HepG2 (cell line): Measurements from ENCODE around the gene PEX10. TPM values are rescaled to one million over a fixed set of nuclear protein-coding genes. Genes with fewer than 3 reads are reported as not detected.

Source experiments
- BRD4 ChIP-seq: sonication (generic); formaldehyde crosslinking; IDR thresholded peaks from 2 replicates; pipeline ENCODE4 v1.4.0; 2020; ENCODE audit warnings: missing genetic modification reagents
- IRX3 ChIP-seq: sonication (generic); formaldehyde crosslinking; IDR thresholded peaks from 2 replicates; pipeline ENCODE4 v1.8.1; 2023; ENCODE audit warnings: mild to moderate bottlenecking, low read depth, missing genetic modification reagents, borderline replicate concordance
- JUND ChIP-seq: sonication (generic); formaldehyde crosslinking; IDR thresholded peaks from 2 replicates; pipeline ENCODE4 v1.8.0; 2022; ENCODE audit warnings: mild to moderate bottlenecking, missing genetic modification reagents
- MEIS2 ChIP-seq: sonication (generic); formaldehyde crosslinking; IDR thresholded peaks from 2 replicates; pipeline ENCODE4 v1.9.0; 2021; ENCODE audit warnings: mild to moderate bottlenecking, missing genetic modification reagents
- NCOA2 ChIP-seq: sonication (generic); formaldehyde crosslinking; IDR thresholded peaks from 2 replicates; pipeline ENCODE4 v1.8.0; 2022; ENCODE audit warnings: inconsistent platforms
- SIX4 ChIP-seq: sonication (generic); formaldehyde crosslinking; IDR thresholded peaks from 2 replicates; pipeline ENCODE4 v1.4.0; 2020; ENCODE audit warnings: missing genetic modification reagents
- SP4 ChIP-seq: sonication (generic); formaldehyde crosslinking; IDR thresholded peaks from 2 replicates; pipeline ENCODE4 v1.8.1; 2023; ENCODE audit warnings: mild to moderate bottlenecking, missing genetic modification reagents
- TCF7 ChIP-seq: sonication (generic); IDR thresholded peaks from 2 replicates; pipeline ENCODE4 v1.6.1; 2016; ENCODE audit warnings: antibody characterized with exemption, low read depth
- XRCC5 ChIP-seq: fragments of 200-400 bp; formaldehyde crosslinking; optimal IDR thresholded peaks from 2 replicates; pipeline ENCODE3; 2017; ENCODE audit warnings: mild to moderate bottlenecking, low read length
- ZBTB38 ChIP-seq: sonication (generic); formaldehyde crosslinking; IDR thresholded peaks from 2 replicates; pipeline ENCODE4 v1.5.1; 2020; ENCODE audit warnings: mild to moderate bottlenecking, missing genetic modification reagents
- ZFP41 ChIP-seq: sonication (generic); formaldehyde crosslinking; IDR thresholded peaks from 2 replicates; pipeline ENCODE4 v1.4.0; 2020; ENCODE audit warnings: mild to moderate bottlenecking, missing genetic modification reagents, borderline replicate concordance
- ZMYM2 ChIP-seq: sonication (generic); formaldehyde crosslinking; IDR thresholded peaks from 2 replicates; pipeline ENCODE4 v1.8.0; 2022; ENCODE audit warnings: mild to moderate bottlenecking, missing genetic modification reagents
- ZNF850 ChIP-seq: sonication (generic); formaldehyde crosslinking; conservative IDR thresholded peaks from 2 replicates; pipeline ENCODE4 v1.9.0; 2021; ENCODE audit warnings: mild to moderate bottlenecking, missing genetic modification reagents
- polyA plus RNA-seq, 8 experiments: library from polyadenylated mRNA; depleted of rRNA in 3 of 8; stranded (reverse) in 7 of 8; unstranded in 1 of 8; fragments of >200 nt; fragmentation: Illumina TruSeq in 4 of 8; extraction: Trizol in 4 of 8; gene quantifications; 2 replicates each; pipeline versions ENCODE4 v1.2.1 to v1.2.3, GENCODE V29; 2011 to 2016; ENCODE audit warnings: low read depth in 4 of 8, missing spikeins in 1 of 8, mixed read lengths in 1 of 8; ENCODE audit not compliant: insufficient read depth in 1 of 8
- total RNA-seq, 5 experiments: library from RNA; depleted of rRNA; stranded (reverse); fragments of >200 nt; fragmentation: Illumina TruSeq; extraction: Trizol; gene quantifications; 2 replicates each; pipeline ENCODE4 v1.2.3, GENCODE V29; 2016; ENCODE audit warnings: low read depth in 1 of 5
- TF ChIP-seq, protein P1 (sequence below): sonication (generic); formaldehyde crosslinking; IDR thresholded peaks from 2 replicates; pipeline ENCODE4 v1.9.0; 2021; ENCODE audit warnings: mild to moderate bottlenecking, missing genetic modification reagents
- TF ChIP-seq, protein P2 (sequence below): sonication (generic); formaldehyde crosslinking; IDR thresholded peaks from 2 replicates; pipeline ENCODE4 v1.4.0; 2020; ENCODE audit warnings: missing genetic modification reagents
- TF ChIP-seq, protein P3 (sequence below): sonication (generic); formaldehyde crosslinking; IDR thresholded peaks from 2 replicates; pipeline ENCODE4 v1.4.0; 2020; ENCODE audit warnings: missing genetic modification reagents, low read depth, mild to moderate bottlenecking, borderline replicate concordance
- TF ChIP-seq, protein P4 (sequence below): sonication (generic); formaldehyde crosslinking; IDR thresholded peaks from 2 replicates; pipeline ENCODE4 v1.4.0; 2020; ENCODE audit warnings: missing genetic modification reagents, borderline replicate concordance

PEX10 gene
- total and polyA plus RNA-seq, 2 of the 13 experiments (the other 11 are each of a cell fraction or from before 2014, with no cell fraction given) = 16.1 to 39.6 TPM

GRCh38 chr1:2391041-2391930, 21.1 kb downstream of the PEX10 start, which contains the start of the genes MORN1 and RER1 (continued):
- TF ChIP-seq, protein P1, sequence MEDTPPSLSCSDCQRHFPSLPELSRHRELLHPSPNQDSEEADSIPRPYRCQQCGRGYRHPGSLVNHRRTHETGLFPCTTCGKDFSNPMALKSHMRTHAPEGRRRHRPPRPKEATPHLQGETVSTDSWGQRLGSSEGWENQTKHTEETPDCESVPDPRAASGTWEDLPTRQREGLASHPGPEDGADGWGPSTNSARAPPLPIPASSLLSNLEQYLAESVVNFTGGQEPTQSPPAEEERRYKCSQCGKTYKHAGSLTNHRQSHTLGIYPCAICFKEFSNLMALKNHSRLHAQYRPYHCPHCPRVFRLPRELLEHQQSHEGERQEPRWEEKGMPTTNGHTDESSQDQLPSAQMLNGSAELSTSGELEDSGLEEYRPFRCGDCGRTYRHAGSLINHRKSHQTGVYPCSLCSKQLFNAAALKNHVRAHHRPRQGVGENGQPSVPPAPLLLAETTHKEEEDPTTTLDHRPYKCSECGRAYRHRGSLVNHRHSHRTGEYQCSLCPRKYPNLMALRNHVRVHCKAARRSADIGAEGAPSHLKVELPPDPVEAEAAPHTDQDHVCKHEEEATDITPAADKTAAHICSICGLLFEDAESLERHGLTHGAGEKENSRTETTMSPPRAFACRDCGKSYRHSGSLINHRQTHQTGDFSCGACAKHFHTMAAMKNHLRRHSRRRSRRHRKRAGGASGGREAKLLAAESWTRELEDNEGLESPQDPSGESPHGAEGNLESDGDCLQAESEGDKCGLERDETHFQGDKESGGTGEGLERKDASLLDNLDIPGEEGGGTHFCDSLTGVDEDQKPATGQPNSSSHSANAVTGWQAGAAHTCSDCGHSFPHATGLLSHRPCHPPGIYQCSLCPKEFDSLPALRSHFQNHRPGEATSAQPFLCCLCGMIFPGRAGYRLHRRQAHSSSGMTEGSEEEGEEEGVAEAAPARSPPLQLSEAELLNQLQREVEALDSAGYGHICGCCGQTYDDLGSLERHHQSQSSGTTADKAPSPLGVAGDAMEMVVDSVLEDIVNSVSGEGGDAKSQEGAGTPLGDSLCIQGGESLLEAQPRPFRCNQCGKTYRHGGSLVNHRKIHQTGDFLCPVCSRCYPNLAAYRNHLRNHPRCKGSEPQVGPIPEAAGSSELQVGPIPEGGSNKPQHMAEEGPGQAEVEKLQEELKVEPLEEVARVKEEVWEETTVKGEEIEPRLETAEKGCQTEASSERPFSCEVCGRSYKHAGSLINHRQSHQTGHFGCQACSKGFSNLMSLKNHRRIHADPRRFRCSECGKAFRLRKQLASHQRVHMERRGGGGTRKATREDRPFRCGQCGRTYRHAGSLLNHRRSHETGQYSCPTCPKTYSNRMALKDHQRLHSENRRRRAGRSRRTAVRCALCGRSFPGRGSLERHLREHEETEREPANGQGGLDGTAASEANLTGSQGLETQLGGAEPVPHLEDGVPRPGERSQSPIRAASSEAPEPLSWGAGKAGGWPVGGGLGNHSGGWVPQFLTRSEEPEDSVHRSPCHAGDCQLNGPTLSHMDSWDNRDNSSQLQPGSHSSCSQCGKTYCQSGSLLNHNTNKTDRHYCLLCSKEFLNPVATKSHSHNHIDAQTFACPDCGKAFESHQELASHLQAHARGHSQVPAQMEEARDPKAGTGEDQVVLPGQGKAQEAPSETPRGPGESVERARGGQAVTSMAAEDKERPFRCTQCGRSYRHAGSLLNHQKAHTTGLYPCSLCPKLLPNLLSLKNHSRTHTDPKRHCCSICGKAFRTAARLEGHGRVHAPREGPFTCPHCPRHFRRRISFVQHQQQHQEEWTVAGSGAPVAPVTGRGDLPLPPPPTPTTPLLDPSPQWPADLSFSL (CRISPR knock-in tag) = no peak
- TF ChIP-seq, protein P2, sequence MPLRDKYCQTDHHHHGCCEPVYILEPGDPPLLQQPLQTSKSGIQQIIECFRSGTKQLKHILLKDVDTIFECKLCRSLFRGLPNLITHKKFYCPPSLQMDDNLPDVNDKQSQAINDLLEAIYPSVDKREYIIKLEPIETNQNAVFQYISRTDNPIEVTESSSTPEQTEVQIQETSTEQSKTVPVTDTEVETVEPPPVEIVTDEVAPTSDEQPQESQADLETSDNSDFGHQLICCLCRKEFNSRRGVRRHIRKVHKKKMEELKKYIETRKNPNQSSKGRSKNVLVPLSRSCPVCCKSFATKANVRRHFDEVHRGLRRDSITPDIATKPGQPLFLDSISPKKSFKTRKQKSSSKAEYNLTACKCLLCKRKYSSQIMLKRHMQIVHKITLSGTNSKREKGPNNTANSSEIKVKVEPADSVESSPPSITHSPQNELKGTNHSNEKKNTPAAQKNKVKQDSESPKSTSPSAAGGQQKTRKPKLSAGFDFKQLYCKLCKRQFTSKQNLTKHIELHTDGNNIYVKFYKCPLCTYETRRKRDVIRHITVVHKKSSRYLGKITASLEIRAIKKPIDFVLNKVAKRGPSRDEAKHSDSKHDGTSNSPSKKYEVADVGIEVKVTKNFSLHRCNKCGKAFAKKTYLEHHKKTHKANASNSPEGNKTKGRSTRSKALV (CRISPR knock-in tag) = no peak
- TF ChIP-seq SIX4 (CRISPR knock-in tag) (no peak), ZBTB38 (peak; percentile 71; the same call in 1 of the 2 replicates), ZNF850 (CRISPR knock-in tag) (peak; percentile 83; the same call in 1 of the 2 replicates), JUND (no peak), IRX3 (CRISPR knock-in tag) (0 out of 2 replicates have a peak, but pooled peaks have one; percentile 65), SP4 (CRISPR knock-in tag) (peak; percentile 92), BRD4 (CRISPR knock-in tag) (peak; percentile 30; the same call in 1 of the 2 replicates), MEIS2 (CRISPR knock-in tag) (no peak; the same call in 1 of the 2 replicates), TCF7 (no peak), XRCC5 (peak; percentile 54), ZFP41 (CRISPR knock-in tag) (no peak), ZMYM2 (no peak), NCOA2 (CRISPR knock-in tag) (no peak)
- TF ChIP-seq, protein P3, sequence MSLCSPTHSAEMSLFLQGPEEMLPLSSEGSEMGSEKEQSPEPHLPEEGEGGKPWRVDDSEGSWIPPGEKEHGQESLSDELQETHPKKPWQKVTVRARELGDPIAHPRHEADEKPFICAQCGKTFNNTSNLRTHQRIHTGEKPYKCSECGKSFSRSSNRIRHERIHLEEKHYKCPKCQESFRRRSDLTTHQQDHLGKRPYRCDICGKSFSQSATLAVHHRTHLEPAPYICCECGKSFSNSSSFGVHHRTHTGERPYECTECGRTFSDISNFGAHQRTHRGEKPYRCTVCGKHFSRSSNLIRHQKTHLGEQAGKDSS (CRISPR knock-in tag) = 0 out of 2 replicates have a peak, but pooled peaks have one; percentile 19
- TF ChIP-seq, protein P4, sequence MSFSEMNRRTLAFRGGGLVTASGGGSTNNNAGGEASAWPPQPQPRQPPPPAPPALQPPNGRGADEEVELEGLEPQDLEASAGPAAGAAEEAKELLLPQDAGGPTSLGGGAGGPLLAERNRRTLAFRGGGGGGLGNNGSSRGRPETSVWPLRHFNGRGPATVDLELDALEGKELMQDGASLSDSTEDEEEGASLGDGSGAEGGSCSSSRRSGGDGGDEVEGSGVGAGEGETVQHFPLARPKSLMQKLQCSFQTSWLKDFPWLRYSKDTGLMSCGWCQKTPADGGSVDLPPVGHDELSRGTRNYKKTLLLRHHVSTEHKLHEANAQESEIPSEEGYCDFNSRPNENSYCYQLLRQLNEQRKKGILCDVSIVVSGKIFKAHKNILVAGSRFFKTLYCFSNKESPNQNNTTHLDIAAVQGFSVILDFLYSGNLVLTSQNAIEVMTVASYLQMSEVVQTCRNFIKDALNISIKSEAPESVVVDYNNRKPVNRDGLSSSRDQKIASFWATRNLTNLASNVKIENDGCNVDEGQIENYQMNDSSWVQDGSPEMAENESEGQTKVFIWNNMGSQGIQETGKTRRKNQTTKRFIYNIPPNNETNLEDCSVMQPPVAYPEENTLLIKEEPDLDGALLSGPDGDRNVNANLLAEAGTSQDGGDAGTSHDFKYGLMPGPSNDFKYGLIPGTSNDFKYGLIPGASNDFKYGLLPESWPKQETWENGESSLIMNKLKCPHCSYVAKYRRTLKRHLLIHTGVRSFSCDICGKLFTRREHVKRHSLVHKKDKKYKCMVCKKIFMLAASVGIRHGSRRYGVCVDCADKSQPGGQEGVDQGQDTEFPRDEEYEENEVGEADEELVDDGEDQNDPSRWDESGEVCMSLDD (CRISPR knock-in tag) = peak; percentile 48
